GM19468 (cell line): ENCODE measurements around the gene CCAR1.
"Not testable (repeated sequence)": the region's sequence is repeated elsewhere in the genome, so short reads cannot be mapped to it uniquely, and the experiment has no call there.

Experiments
- ATAC-seq: cut with Tn5 transposase; IDR thresholded peaks from one replicate; pipeline ENCODE4 v1.9.1; 2021; ENCODE audit warnings: mild to moderate bottlenecking, moderate library complexity, moderate number of reproducible peaks; ENCODE audit not compliant: unreplicated experiment; ENCODE audit errors: extremely low read depth

The CCAR1 gene, protein sequence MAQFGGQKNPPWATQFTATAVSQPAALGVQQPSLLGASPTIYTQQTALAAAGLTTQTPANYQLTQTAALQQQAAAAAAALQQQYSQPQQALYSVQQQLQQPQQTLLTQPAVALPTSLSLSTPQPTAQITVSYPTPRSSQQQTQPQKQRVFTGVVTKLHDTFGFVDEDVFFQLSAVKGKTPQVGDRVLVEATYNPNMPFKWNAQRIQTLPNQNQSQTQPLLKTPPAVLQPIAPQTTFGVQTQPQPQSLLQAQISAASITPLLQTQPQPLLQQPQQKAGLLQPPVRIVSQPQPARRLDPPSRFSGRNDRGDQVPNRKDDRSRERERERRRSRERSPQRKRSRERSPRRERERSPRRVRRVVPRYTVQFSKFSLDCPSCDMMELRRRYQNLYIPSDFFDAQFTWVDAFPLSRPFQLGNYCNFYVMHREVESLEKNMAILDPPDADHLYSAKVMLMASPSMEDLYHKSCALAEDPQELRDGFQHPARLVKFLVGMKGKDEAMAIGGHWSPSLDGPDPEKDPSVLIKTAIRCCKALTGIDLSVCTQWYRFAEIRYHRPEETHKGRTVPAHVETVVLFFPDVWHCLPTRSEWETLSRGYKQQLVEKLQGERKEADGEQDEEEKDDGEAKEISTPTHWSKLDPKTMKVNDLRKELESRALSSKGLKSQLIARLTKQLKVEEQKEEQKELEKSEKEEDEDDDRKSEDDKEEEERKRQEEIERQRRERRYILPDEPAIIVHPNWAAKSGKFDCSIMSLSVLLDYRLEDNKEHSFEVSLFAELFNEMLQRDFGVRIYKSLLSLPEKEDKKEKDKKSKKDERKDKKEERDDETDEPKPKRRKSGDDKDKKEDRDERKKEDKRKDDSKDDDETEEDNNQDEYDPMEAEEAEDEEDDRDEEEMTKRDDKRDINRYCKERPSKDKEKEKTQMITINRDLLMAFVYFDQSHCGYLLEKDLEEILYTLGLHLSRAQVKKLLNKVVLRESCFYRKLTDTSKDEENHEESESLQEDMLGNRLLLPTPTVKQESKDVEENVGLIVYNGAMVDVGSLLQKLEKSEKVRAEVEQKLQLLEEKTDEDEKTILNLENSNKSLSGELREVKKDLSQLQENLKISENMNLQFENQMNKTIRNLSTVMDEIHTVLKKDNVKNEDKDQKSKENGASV

DNA sequence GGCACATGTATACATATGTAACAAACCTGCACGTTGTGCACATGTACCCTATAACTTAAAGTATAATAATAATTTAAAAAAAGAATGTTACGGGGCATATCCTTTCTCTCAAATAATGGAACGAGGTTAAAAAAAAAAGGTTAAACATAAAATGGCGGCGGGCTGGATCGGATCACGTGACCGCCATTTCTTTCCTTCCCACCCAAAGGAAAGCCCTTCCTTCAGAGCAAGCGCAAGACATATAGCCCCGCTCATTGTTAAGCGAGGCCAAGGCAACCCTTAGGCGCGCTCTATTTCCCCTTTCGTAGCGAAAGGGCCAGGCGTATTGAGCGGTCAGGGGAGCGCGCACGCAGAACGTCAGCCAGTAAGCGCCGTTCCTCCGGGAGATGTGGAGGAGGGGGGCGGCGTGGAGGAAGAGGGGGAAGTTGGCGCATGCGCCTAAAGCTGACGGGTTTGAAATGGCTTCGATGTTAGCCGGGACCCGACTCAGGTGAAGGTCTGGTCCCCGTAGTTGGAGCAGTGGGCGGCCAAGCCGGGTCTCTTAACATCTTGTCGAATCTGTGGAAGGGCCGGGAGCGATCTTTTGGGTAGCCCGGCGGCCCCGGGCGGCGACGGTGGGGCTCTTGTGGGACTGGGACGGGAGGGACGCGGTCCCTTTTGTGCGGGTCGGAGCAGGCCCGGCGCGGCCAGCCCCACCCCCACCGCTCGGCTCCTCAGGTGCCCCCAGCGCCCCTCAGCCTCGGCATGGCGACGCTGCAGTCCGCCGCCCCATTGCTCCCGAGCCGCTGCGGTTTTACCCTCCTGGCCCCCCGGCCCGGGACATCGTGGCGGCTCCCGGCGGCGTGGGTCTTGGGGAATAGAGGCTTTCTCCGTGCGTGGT is at the start of gene CCAR1:
Gene CCAR1, plus strand, starts transcription at position 447 of the 880 bp plus-strand sequence. CDS start 1,266 bp downstream, outside the sequence.
- peak; percentile 92 for ATAC-seq

- ATAC-seq, result no peak
Measured at GRCh38 chr10:68684413-68684812, 36.6 kb upstream of the CCAR1 start.

DNA sequence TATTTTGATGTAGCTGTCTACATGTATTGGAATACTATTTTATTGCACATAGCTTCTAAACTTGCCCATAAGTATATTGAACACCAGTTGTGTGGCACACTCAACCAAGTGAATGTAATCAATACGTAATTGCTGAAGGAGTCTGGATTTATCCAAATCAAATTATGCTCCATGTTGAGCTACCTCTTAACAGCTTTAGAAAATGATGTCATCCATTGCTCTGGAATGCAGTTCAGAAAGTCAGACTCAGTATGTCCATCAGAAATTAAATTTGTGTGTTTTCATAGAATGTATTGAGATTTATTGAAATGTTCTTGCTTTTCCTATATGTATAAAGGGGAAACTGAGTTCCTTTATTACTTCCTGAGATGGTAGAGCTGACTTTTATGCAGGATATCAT is 25.0 kb upstream of the CCAR1 start:
- no peak for ATAC-seq

DNA sequence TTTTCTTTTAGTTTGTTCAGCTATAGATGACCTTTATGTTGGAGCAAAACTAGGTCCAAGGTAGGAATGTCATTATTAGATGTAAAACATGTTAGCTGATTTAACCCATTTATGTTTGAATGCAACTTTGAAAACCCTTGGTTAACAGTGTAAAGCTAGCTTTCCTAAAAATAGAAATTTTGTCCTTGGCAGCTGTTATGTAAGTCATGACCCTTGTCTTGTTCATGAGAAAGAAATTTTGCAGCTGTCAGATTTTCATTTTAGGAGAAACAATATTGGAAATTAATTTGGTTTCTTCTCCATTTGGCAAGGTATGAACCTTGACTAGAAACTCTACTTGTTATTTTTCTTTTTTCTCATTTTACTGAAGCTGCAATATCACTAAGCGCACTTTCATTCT is 23.9 kb upstream of the CCAR1 start:
- ATAC-seq, result no peak

DNA sequence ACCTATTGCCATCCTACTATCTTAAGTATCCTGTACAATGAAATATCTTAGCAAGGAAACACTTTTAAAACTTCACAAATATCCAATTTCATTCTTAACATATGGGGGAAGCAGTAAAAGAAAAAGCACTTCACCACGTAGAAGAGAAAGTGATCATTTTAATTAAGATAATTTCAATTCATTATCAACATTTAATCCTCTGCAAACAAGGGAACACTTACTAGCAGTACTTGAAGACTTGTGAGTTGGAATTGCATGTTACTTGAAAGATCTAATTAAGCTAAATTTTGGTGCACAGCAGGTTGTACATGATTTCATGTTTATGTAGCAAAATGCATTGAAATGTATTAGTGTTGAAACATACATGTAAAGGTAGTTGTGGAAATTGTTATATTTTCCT is 20.8 kb upstream of the CCAR1 start:
- no peak for ATAC-seq

DNA sequence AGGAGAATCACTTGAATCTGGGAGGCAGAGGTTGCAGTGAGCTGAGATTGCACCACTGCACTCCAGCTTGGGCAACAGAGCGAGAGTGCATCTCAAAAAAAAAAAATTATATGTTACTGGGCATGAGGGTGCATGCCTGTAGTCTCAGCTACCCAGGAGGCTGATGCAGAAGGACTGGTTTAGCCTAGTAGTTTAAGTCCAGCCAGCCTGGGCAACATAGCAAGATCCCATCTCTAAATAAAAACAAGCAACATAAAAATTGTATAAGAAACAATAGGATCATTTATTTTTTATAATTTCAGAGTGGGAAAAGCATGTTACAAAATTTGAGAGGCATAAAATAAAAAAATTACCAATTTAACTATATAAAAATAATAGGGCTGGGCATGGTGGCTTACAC is 15.5 kb upstream of the CCAR1 start:
- no peak for ATAC-seq

- ATAC-seq, result not testable (repeated sequence)
Measured at GRCh38 chr10:68708987-68709386, 12.1 kb upstream of the CCAR1 start.

DNA sequence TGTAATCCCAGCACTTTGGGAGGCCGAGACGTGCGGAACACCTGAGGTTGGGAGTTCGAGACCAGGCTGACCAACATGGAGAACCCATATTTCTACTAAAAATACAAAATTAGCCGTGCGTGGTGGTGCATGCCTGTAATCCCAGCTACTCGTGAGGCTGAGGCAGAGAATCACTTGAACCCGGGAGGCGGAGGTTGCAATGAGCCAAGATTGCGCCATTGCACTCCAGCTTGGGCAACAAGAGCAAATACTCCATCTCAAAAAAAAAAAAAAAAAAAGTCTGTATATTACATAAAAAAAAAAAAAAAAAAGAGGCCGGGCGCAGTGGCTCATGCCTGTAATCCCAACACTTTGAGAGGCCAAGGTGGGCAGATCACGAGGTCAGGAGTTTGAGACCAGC is 8.0 kb upstream of the CCAR1 start:
- ATAC-seq, result not testable (repeated sequence)

DNA sequence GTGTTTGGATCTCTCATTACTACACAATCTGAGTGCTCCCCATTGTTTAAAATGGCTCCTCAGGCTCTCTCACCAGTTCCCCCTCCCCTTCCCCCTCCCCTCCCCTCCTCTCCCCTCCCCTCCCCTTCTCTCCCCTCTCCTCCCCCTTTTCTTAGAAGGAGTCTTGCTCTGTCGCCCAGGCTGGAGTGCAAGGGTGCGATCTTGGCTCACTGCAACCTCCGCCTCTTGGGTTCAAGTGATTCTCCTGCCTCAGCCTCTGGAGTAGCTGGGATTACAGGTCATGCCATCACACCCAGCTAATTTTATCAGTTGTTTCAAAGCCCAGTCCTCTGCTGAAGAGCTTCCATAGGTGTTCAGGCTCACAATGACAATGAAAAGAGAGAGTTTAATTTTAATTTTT is 3.6 kb upstream of the CCAR1 start:
- no peak for ATAC-seq

- ATAC-seq, result no peak
Measured at GRCh38 chr10:68721673-68722335, 765 bp downstream of the CCAR1 start.

DNA sequence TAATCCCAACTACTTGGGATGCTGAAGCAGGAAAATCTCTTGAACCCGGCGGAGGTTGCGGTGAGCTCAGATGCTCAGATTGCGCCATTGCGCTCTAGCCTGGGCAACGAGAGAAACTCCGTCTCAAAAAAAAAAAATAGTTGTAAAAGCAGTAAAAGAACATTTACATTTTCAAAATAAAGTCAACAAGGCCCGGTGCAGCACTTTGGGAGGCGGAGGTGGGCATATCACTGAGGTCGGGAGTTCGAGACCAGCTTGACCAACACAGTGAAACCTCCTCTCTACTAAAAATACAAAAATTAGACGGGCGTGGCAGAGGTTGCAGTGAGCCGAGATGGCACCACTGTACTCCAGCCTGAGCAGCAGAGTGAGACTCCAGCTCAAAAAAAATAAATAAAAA is 4.0 kb downstream of the CCAR1 start:
- no peak for ATAC-seq

DNA sequence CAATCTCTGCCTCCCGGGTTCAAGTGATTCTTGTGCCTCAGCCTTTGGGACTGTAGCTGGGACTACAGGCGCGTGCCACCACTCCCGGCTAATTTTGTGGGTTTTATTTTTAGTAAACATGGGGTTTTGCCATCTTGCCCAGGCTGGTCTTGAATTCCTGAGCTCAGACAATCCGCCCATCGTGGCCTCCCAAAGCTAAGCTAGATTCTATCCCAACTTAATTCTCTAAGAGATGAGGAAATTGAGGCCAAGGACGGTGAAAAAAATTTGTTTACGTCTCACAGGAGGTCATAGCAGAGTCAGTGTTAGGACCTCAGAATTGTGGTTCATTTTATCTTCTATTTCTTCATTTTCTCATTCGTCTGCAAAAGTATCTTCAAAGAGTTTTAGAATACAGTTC is 6.1 kb downstream of the CCAR1 start:
- ATAC-seq, result no peak

DNA sequence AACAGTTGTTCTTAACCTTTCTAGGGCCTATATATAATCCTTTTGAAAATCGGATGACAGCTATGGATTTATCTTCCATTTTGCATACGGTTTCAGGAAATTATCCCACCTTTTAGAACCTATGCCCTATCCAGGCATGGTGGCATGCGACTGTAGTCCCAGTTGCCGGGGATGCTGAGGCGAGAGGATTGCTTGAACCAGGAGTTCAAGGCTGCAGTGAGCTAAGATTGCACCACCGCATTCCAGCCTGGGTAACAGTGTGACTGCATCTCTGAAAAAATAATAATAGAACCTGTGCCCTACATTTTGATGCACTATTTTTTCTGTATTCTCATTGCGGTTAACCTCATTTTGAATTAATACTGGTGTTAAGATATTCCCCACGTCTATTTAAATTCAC is 11.6 kb downstream of the CCAR1 start:
- no peak for ATAC-seq

DNA sequence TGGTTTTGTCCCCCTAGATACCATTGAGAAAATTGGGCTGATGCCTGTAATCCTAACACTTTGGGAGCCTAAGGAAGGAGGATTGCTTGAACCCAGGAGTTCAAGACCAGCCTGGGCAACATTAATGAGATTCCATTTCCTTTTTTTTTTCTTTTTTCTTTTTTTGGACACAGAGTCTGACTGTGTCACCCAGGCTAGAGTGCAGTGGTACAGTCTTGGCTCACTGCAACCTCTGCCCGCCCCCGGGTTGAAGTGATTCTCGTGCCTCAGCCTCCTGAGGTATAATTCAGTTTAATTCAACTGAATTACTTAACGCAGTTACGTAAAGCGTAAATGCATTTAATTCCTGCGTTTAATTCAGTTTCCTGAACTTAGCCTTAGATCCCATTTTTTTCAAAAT is 13.3 kb downstream of the CCAR1 start:
- ATAC-seq, result no peak

DNA sequence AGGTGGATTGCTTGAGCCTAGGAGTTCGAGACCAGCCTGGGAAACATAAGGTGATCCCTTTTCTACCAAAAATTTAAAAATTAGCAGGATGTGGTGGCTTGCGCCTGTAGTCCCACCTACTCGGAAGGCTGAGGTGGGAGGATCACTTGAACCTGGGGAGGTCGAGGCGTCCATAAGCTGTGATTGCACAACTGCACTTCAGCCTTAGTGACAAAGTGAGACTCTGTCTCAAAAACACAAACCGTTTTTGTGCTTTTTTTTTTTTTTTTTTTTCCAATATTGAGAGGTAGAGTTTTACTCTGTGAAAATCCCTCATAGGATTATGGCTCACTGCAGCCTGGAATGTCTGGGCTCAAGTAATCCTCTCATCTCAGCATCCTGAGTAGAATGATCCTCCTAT is 14.1 kb downstream of the CCAR1 start:
- ATAC-seq, result no peak

DNA sequence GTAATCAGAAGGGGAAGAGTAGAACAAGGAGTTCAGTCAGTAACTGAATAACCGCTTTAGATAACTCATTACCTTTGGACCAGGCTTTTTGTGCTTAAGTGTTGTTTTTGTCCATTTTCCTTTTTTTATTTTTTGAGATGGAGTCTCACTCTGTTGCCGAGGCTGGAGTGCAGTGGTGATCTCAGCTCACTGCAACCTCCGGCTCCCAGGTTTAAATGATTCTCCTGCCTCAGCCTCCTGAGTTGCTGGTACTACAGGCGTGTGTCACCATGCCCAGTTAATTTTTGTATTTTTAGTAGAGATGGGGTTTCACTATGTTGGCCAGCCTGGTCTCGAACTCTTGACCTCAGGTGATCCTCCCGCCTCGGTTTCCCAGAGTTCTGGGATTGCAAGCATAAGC is 14.7 kb downstream of the CCAR1 start:
- not testable (repeated sequence) for ATAC-seq

DNA sequence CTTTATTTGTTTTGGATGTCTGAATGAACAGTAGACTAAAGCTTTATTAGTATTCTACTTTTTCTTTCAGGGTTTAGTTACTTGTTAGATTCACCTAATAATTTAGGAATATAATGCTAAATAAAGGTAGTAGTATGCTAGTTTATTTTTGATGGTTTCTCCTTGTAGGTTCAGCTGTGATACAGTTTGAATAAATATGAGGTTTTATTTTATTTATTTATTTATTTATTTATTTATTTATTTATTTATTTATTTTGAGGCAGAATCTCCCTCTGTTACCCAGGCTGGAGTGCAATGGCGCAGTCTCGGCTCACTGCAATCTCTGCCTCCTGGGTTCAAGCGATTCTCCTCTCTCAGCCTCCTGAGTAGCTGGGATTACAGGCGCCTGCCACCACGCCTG is 19.6 kb downstream of the CCAR1 start:
- ATAC-seq, result not testable (repeated sequence)

DNA sequence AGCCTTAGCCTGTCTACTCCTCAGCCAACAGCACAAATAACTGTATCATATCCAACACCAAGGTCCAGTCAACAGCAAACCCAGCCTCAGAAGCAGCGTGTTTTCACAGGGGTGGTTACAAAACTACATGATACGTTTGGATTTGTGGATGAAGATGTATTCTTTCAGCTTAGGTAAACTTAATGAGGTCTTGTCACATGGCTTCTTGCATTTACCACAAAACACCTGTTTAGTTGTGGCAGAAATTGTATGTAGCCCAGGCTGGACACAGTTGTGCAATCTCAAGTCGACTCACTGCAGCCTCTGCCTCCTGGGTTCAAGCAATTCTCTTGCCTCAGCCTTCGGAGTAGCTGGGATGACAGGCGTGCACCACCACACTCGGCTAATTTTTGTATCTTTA is 21.4 kb downstream of the CCAR1 start:
- no peak for ATAC-seq

DNA sequence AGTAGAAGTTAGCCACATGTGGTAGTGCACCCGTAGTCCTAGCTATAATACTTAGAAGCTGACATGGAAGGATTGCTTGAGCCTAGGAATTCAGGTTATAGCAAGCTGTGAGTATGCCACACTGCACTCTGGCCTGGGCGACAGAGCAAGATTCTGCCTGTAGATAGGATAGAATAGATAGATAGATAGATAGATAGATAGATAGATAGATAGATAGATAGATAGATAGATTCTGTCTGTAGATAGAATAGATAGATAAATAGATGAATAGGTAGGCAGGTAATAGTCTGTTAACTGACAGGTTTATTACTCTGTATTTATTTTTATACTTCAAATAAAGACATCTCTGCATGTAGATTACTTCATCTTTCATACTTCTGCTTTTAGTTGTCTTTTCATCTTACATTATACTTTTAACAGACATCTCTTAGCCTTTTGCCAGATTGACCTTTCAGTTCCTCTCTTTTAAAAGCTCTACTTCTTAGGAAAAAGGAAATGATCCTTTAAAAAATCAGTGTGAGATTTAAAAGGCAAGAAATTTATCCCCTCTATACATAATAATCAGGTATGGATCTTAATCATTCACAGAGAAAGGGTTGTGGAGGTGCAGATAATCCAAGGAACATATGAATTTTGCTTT is 31.8 kb downstream of the CCAR1 start:
- ATAC-seq, result no peak
